GM21619 (cell line): ENCODE measurements around the gene RWDD1.

ENCODE experiments used
- ATAC-seq: cut with Tn5 transposase; IDR thresholded peaks from one replicate; pipeline ENCODE4 v1.9.1; 2021; ENCODE audit not compliant: unreplicated experiment

RWDD1 gene

GRCh38 chr6:116605935-116606334, 34.6 kb downstream of the RWDD1 start:
- ATAC-seq, result no peak

GRCh38 chr6:116611056-116611455, 39.8 kb downstream of the RWDD1 start:
- ATAC-seq, result no peak

- peak; percentile 98 for ATAC-seq
Measured at GRCh38 chr6:116615937-116616736, 44.8 kb downstream of the RWDD1 start, which contains the start of gene RSPH4A. TSS of gene RSPH4A (plus strand) at chr6:116616479. CDS start at chr6:116616624, 145 bp downstream.

DNA sequence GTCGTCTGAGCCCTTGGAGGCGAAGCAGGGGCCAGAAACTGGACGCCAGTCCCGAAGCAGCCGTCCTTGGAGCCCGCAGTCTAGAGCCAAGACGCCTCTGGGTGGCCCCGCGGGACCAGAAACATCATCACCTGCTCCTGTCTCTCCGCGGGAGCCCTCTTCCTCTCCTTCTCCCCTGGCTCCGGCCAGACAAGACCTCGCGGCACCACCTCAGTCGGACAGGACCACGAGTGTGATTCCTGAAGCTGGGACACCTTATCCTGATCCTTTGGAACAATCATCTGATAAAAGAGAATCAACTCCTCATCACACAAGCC, 45.4 kb downstream of the RWDD1 start:
- peak; percentile 26 for ATAC-seq

GRCh38 chr6:116624036-116624805, 52.9 kb downstream of the RWDD1 start:
- no peak for ATAC-seq

DNA sequence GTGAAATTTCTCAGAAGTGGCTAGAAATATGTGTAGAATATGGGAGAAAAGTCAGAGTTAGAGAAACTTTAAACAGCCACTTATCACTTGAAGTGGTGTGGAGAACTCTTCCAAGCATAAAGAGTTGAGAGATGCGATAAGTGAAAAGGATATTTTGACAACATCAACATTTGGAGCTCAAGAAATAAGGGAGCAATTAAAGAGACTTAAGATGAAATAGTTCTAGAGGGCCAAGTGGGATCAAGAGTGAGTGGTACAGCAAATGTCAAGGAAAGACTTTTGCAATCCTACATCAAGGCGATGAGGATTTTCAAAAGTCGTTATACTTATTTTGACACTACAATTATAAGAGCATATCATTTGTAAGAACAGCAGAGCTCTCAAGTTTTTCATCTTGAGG, 54.6 kb downstream of the RWDD1 start:
- ATAC-seq, result no peak

DNA sequence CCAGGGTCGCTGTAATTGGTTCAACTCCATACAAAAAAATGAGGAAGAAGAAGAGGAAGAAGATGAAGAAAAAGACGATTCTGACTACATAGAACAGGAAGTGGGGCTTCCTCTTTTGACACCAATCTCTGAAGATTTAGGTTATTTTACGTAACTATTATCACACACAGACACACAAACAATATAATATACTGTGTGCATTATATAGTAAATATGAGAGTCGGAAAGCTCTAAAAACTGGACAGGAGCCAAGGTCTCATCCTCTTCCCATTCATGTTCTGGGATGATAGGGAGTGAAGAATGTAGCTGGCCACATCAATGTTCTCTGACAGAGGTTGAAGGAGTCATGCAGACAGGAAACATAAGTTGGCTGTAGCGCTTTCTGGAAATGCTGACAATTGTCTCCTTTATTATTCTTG, 58.3 kb downstream of the RWDD1 start:
- no peak for ATAC-seq

DNA sequence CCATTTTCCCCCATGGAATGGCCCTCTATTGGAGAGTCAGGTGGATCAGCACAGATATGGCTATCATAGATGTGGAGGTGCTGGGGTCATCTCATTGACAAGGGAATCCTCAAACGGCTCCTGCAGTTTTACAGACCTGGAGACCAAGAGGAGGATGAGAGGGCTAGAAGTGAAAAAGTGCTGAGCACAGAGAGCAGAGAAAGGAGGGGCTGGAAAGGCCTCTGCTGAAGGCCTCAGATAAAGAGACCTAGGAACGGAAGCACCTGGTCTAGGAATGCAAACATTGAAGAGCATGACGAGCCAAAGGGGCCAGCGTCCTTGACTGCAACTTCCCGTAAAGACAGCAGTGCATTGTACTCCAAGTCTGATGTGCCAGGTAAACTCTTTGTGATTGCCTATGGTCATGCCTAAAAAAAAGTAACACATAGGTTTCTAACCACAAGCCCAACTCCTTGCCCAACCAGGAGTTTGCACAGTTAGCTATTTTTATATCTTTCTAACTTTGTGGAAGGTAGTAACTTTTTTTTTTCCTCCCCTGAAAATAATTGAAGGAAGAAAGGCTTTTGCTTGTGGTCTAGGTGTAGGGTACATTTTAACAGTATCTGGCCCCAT, 60.2 kb downstream of the RWDD1 start:
- ATAC-seq, result no peak

DNA sequence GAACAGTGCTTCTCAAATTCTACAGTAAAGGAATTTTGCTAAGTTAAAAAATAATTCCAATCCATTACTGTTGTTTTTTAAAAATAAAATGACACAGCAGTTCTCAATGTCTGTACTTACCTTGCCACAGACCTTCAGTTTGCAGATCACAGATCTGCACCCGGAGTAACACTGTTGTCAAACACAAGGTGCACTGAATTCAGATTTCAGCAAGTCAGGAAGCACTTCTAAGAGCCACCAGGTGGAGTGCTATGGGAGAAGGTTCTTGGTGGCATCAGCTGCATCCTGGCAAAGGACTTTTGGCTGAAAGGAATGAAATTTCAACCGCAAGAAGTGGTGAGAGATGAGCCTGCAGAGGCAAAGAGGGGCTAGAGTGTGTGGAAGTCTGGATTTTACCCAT, 62.4 kb downstream of the RWDD1 start:
- no peak for ATAC-seq
